GM12865 (cell line): ENCODE results near the gene OCA2.

ENCODE experiments used
- DNase-seq: peaks from one replicate; pipeline ENCODE4 v3.0.0; 2010; ENCODE audit warnings: low read depth
- H3K4me3 ChIP-seq: 2 replicates; pipeline ENCODE4 v1.5.1; 2011; ENCODE audit warnings: mild to moderate bottlenecking, low read depth, low read length, control low read depth
- TF ChIP-seq, protein P1 (sequence below): IDR thresholded peaks from 2 replicates; pipeline ENCODE4 v1.5.1; 2011; ENCODE audit warnings: low read length, control low read depth, low read depth, inconsistent platforms; ENCODE audit not compliant: insufficient read depth; ENCODE audit errors: missing control alignments

OCA2 gene

DNA sequence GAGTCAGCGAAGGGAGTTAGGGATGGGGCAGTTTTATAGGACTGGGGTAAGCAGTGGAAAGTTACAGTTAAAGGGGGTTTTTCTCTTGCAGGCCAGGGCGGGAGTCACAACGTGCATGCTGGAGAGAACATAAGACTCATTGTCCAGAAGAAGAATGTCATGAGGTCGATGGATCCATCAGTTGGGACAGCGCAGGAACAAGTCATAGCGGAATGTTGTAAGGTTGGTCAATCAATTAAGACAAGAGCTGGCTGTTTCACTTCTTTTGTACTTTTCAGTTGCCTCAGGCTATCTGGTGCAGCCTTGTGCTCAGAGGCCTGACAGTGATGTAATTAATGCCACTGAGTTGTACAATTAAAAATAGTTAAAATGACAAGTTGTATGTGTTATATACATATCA lies 165.6 kb downstream of the OCA2 start:
- DNase-seq, result no peak
- no peak overlapping the region for H3K4me3 ChIP-seq
- TF ChIP-seq, protein P1, sequence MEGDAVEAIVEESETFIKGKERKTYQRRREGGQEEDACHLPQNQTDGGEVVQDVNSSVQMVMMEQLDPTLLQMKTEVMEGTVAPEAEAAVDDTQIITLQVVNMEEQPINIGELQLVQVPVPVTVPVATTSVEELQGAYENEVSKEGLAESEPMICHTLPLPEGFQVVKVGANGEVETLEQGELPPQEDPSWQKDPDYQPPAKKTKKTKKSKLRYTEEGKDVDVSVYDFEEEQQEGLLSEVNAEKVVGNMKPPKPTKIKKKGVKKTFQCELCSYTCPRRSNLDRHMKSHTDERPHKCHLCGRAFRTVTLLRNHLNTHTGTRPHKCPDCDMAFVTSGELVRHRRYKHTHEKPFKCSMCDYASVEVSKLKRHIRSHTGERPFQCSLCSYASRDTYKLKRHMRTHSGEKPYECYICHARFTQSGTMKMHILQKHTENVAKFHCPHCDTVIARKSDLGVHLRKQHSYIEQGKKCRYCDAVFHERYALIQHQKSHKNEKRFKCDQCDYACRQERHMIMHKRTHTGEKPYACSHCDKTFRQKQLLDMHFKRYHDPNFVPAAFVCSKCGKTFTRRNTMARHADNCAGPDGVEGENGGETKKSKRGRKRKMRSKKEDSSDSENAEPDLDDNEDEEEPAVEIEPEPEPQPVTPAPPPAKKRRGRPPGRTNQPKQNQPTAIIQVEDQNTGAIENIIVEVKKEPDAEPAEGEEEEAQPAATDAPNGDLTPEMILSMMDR, result no peak

DNA sequence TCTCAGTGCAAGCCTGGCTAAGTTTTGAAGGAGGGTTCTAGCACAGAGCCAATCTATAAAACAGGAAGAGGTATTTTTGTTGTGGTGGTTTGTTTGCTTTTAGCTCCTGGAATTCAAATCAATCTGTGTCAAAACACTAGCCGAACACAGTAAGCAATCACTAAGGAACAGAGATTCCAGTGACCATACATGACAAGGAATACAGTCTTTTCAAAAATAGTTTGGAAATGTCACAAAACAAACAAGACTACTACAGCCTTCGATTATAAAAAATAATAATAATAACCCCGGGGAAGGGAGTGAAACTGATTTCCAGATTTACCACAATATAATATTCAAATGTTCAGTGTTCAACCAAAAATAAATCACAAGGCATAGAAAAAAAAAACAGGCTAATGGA lies 166.5 kb downstream of the OCA2 start:
- TF ChIP-seq, protein P1, result no peak
- H3K4me3 ChIP-seq, result no peak overlapping the region
- no peak for DNase-seq

DNA sequence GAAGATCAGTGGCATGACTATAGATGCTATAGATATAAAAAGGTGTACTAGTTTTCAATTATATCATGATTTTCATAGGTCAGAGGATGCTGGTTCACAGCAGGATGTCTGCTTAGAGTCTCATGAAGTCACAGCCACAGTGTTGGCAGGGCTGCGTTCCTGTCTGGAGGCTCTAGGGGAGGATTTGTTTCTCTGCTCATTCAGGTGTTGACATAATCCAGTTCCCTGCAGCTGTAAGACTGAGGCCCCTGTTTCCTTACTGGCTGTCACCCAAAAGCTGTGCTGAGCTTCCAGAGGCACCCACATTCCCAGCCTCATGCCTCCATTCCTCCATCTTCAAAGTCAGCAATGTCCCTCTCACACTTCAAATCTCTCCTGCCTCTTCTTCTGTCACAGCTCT lies 170.7 kb downstream of the OCA2 start:
- TF ChIP-seq, protein P1, result no peak

DNA sequence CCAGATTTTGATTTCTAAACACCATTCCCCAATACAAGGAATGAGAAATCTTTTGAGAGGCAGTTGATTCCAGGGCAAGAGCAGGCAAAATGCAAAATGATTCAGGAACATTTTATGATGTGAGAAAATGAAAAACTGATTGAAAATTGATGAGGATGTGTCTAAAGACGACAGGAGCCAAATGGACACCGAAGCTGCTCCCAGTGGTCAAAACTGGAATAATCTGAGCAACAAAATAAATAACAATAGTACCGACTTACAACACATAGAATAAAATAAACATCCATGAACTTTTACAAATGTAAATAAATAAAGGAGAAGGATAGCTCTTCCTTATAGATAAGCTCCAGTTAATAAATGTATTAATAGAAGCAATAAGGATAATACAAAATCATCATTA lies 186.8 kb downstream of the OCA2 start:
- H3K4me3 ChIP-seq, result no peak overlapping the region
- DNase-seq, result no peak
- TF ChIP-seq, protein P1, result no peak

More for the DNA sequence above, 170.7 kb downstream of the OCA2 start:
- H3K4me3 ChIP-seq, result no peak overlapping the region
- DNase-seq, result no peak

DNA sequence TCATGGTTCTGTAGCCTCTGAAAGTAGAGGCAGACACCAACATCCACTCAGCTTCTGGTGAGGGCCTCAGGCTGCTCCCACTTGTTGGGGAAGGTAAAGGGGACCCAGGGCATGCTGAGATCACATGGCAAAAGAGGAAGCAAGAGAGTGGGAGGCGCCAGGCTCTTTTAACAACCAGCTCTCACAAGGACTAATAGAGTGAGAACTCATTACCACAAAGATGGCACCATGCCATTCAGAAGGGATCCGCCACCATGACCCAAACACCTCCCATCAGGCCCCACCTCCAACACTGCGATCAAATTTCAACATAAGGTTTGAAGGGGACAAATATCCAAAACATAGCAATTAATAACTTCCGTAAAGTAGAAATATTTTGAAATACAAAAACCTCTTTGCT lies 192.3 kb downstream of the OCA2 start:
- no peak overlapping the region for H3K4me3 ChIP-seq
- DNase-seq, result peak; percentile 43
- TF ChIP-seq, protein P1, result no peak

DNA sequence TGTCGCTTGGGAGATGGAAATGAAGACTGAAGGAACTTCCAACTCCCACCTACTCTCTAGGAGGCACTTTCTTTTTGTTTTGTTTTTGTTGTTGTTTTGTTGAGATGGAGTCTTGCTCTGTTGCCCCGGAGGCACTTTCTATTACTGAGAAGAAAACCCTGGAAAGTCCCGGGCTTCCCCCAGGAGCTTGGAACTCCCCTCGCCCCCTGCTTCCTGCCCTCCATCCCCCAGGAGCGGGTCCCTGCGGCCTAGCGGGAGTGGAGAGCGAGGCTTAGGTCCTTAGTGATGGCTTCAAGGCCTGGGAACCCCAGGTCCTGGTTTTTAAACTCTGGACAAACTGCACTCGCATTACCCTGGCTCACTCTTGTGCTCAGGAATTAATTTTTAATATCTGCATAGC lies 195.7 kb downstream of the OCA2 start:
- TF ChIP-seq, protein P1, result no peak
- H3K4me3 ChIP-seq, result no peak overlapping the region
- DNase-seq, result peak; percentile 58

DNA sequence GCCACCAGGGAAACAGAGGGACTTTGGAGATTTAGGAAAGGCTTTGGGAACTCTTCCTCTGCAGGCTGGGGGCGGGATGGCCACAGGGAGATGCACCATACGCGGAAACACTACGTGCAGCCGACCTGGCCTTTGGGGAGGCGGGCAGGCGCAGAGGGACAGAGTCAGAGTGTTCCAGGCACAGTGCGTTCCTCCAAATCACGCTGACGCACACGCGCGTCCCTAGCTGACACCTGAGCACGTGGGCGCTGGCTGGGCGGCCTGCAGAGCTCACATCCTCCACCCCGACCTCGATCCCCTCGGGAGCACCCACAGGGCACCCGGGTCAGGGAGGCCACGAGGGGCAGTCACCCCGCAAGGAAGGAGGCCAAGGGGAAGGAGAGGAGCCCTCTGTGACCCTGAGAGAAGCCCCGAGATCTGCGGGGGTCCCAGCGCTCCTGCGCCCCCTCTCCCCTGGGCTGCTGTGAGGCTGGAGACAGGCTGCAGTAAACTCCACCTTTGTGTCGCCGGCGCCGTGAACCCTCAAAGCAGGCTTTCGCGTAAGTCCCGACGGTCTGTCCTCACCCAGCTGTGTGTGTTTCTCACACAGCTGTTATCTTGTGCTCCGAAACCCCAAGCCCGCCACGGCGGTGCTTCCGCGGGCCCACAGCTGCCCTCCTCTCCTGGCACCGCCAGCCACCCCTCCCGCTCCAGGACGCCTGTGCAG lies 196.3 kb downstream of the OCA2 start:
- no peak overlapping the region for H3K4me3 ChIP-seq
- DNase-seq, result peak; percentile 16
- TF ChIP-seq, protein P1, result no peak
